Transverse colon (tissue), 4 donors: ENCODE measurements around the gene MTURN. TPM values are rescaled to one million over a fixed set of nuclear protein-coding genes. Genes with fewer than 3 reads are reported as not detected.
"Not testable (repeated sequence)": the region's sequence is repeated elsewhere in the genome, so short reads cannot be mapped to it uniquely, and the experiment has no call there.

ENCODE experiments used
- DNase-seq: peaks from one replicate; pipeline ENCODE4 v3.0.0-alpha.2; 2019
- H3K27ac ChIP-seq, 4 donors: fragments of 200-600 bp; sonication (generic); 2 replicates each; pipeline ENCODE4 v1.5.1; 2016 to 2018; ENCODE audit warnings: inconsistent platforms in 4 of 4
- H3K27me3 ChIP-seq: fragments of 200-600 bp; sonication (generic); 2 replicates; pipeline ENCODE4 v1.5.1; 2017; ENCODE audit warnings: inconsistent platforms
- H3K36me3 ChIP-seq, 4 donors: fragments of 200-600 bp; sonication (generic); 2 replicates each; pipeline ENCODE4 v1.5.1; 2017 to 2019; ENCODE audit warnings: inconsistent platforms in 4 of 4
- H3K4me1 ChIP-seq, 4 donors: fragments of 200-600 bp; sonication (generic); 2 replicates each; pipeline ENCODE4 v1.5.1; 2017 to 2020; ENCODE audit warnings: inconsistent platforms in 4 of 4
- H3K4me3 ChIP-seq, 4 donors: fragments of 200-600 bp; sonication (generic); 1 replicate in 1 of 4; 2 replicates in 3 of 4; pipeline versions ENCODE4 v1.5.1 to v1.6.1; 2017 to 2019; ENCODE audit warnings: inconsistent platforms in 4 of 4
- H3K9me3 ChIP-seq, 2 donors: fragments of 200-600 bp; sonication (generic); 2 replicates each; pipeline ENCODE4 v1.5.1; 2017 to 2019; ENCODE audit warnings: inconsistent platforms in 2 of 2
- EP300 ChIP-seq: sonication (generic); formaldehyde crosslinking; IDR thresholded peaks from one replicate; pipeline ENCODE4 v1.6.1; 2017; ENCODE audit warnings: antibody characterized with exemption, low read depth
- POLR2A ChIP-seq: fragments of 450-650 bp; IDR thresholded peaks from one replicate; pipeline ENCODE4 v1.6.1; 2016; ENCODE audit warnings: antibody characterized with exemption, mild to moderate bottlenecking, moderate library complexity
- POLR2AphosphoS5 ChIP-seq, 3 donors: sonication (generic); formaldehyde crosslinking; IDR thresholded peaks; one replicate each; pipeline ENCODE4 v1.6.1; 2016; ENCODE audit warnings: antibody characterized with exemption in 3 of 3
- WGBS, 2 donors: methylation state at CpG; one replicate each; pipeline ENCODE4 v1.1.5; 2018; ENCODE audit warnings: low coverage in 1 of 2; 5-methylcytosine and 5-hydroxymethylcytosine counted together
- in situ Hi-C, 4 donors: fragments of 200-750 bp; cut with MboI; loops; one replicate each; pipeline versions ENCODE4 v1.15.0 to v1.15.1; 2017; ENCODE audit warnings: low sequenced_read_pairs in 3 of 4, low pct_ligation_motif_present in 1 of 4, low pct_unique_long_range_greater_than_20kb in 1 of 4
- intact Hi-C: fragments of 100-400 bp; cut with DNase I; formaldehyde crosslinking; loops from one replicate; pipeline ENCODE4 v1.15.1; 2023; ENCODE audit warnings: low total_unique reads
- total RNA-seq, 4 donors: library from RNA; depleted of rRNA; stranded (reverse); fragments of >200 nt; gene quantifications; one replicate each; pipeline ENCODE4 v1.1.0, GENCODE V29; 2016
- TF ChIP-seq, protein P1 (sequence below), 5 experiments: fragments of 200-600 bp in 3 of 5; fragments of 450-650 bp in 2 of 5; sonication (generic) in 3 of 5; IDR thresholded peaks; 1 replicate in 2 of 5; 2 replicates in 3 of 5; pipeline ENCODE4 v1.5.1; 2016 to 2017; ENCODE audit warnings: antibody characterized with exemption in 5 of 5, inconsistent platforms in 3 of 5, mild to moderate bottlenecking in 2 of 5, moderate library complexity in 1 of 5

Gene MTURN
- total RNA-seq, 4 donors from 2014 or later = 7.9 to 28.3 (median 15.0) TPM

DNA sequence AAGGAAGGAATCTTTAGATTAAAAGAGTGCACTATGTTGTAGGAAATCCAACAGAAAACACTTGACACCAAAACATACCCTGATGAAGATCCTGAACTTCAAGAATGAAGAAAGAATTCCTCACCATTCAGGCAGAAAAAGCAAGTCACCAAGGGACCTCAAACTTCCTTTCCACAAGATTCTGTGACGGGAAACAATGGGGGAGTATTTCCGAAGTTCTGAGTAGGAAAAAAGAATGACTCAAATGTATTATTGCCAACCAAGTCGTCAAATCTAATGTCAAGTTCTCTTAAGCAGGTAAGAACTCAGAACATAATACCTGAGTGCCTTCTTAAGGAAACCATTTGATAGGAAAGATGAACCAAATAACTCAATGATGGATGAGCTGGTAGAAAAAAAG is 44.7 kb upstream of the MTURN start:
- in situ Hi-C loops = loop anchor here in 1 of 4 donors (25.0 kb wide), 1 partner anchor 328 kb away; no protein-coding TSS in a partner anchor
- Histone ChIP-seq H3K27ac (no peak overlapping the region), H3K9me3 (no peaks in the 10 kb centered on the region), H3K27me3 (no peaks in the 10 kb centered on the region), H3K36me3 (no peaks in the 10 kb centered on the region), H3K4me3 (no peak overlapping the region), H3K4me1 (no peaks in the 10 kb centered on the region)
- TF ChIP-seq POLR2A (no peak), POLR2AphosphoS5 (IDR thresholded peaks at IDR 0.05) (no peak), EP300 (no peak)
- TF ChIP-seq, protein P1, sequence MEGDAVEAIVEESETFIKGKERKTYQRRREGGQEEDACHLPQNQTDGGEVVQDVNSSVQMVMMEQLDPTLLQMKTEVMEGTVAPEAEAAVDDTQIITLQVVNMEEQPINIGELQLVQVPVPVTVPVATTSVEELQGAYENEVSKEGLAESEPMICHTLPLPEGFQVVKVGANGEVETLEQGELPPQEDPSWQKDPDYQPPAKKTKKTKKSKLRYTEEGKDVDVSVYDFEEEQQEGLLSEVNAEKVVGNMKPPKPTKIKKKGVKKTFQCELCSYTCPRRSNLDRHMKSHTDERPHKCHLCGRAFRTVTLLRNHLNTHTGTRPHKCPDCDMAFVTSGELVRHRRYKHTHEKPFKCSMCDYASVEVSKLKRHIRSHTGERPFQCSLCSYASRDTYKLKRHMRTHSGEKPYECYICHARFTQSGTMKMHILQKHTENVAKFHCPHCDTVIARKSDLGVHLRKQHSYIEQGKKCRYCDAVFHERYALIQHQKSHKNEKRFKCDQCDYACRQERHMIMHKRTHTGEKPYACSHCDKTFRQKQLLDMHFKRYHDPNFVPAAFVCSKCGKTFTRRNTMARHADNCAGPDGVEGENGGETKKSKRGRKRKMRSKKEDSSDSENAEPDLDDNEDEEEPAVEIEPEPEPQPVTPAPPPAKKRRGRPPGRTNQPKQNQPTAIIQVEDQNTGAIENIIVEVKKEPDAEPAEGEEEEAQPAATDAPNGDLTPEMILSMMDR (IDR thresholded peaks at IDR 0.05) = no peak
- intact Hi-C loops = no loop called here
- WGBS, 2 donors = 75 to 78% methylated on average over 3 of the region's 3 CpGs
- no peak for DNase-seq

DNA sequence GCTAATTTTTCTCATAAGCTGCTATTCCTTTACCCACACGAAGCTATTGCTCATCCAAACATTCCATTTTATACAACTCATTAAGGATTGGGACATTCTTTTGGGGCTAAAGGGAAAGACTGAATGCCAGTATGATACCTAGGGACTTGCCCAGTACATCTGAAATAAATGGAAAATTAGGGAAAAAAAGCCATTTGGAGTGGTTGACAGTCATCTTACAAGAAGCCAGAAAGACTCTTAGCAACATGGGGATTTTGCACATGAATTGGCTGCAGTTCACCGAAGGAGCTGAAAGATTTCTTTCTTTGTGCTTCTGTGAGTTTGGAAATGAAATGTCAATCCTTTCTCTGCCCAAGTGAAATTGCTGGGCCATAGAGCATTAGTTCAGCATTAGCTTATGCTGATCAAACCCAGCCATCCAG is 43.3 kb upstream of the MTURN start:
- no peak overlapping the region for H3K4me3 ChIP-seq
- intact Hi-C loops = no loop called here
- in situ Hi-C loops = loop anchor here in 1 of 4 donors (25.0 kb wide), 1 partner anchor 329 kb away; no protein-coding TSS in a partner anchor

DNA sequence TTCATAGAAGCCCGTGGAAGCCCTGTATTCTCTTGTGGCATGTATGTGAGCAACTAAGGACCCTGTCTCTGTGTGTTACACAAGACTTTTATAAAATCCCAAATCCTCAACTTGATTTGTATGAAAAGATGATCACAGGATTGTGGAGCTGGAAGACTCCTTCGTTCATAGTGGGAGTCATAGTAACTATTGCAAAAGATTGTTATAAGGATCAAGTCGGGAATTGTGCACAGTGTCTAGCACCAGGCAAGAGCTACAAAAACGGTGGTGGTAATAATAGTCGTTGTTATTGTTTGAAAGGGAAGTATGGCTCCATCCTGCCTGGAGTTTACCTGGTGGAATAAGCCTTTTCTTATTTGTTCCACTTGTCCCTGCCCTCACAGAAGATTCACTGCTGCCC is 42.8 kb upstream of the MTURN start:
- WGBS, 2 donors = 65 to 88% methylated on average over 4 to 5 of the region's 5 CpGs
- intact Hi-C loops (no loop called here), in situ Hi-C loops (loop anchor here in 1 of 4 donors (25.0 kb wide), 1 partner anchor 330 kb away; no protein-coding TSS in a partner anchor)
- Histone ChIP-seq H3K9me3 (no peaks in the 10 kb centered on the region), H3K27ac (no peak overlapping the region), H3K4me3 (no peak overlapping the region), H3K27me3 (no peaks in the 10 kb centered on the region), H3K36me3 (no peaks in the 10 kb centered on the region), H3K4me1 (no peaks in the 10 kb centered on the region)
- TF ChIP-seq POLR2AphosphoS5 (IDR thresholded peaks at IDR 0.05) (no peak), POLR2A (no peak), EP300 (no peak)
- TF ChIP-seq, protein P1 (IDR thresholded peaks at IDR 0.05) = no peak
- DNase-seq = no peak

More for the DNA sequence above, 43.3 kb upstream of the MTURN start:
- Histone ChIP-seq H3K27me3 (no peaks in the 10 kb centered on the region), H3K9me3 (no peaks in the 10 kb centered on the region), H3K36me3 (no peaks in the 10 kb centered on the region), H3K4me1 (no peaks in the 10 kb centered on the region), H3K27ac (no peak overlapping the region)
- 76 to 86% methylated on average over 2 of the region's 2 CpGs for WGBS, 2 donors
- no peak for DNase-seq
- TF ChIP-seq, protein P1 (IDR thresholded peaks at IDR 0.05) = no peak
- TF ChIP-seq POLR2AphosphoS5 (IDR thresholded peaks at IDR 0.05) (no peak), EP300 (no peak), POLR2A (no peak)

DNA sequence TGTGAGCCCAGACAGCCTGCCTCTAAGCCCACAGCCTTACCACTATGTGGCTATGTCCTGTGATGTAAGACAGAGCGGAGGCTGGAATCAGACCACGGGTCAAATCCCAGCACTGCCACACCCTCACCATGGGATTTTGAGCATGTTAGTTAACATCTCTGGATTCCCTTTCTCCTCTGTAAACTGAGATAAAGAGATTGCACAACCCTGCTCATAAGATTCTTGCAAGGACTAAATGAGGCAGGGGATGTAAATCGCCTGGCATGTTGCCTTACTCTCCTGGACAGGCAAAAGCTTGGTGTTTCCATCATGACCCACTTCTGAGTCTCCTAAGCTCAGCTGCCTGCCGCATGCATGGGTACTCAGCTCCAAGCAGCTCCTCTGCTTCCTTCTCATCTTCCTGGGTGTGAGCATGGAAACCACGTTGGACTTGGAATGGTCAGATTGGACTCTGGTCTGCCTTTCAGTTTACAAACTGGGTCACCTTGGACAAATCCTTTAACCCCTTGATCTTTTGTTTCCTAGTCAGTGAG is 41.3 kb upstream of the MTURN start:
- no peaks in the 10 kb centered on the region for H3K9me3 ChIP-seq
- DNase-seq = no peak
- TF ChIP-seq, protein P1 (IDR thresholded peaks at IDR 0.05) = no peak
- TF ChIP-seq POLR2AphosphoS5 (IDR thresholded peaks at IDR 0.05) (no peak), EP300 (no peak)
- no peak overlapping the region for H3K27ac ChIP-seq
- no peaks in the 10 kb centered on the region for H3K4me1 ChIP-seq
- in situ Hi-C loops (loop anchor here in 1 of 4 donors (25.0 kb wide), 1 partner anchor 331 kb away; no protein-coding TSS in a partner anchor), intact Hi-C loops (no loop called here)
- H3K27me3 ChIP-seq = no peaks in the 10 kb centered on the region
- 79% methylated on average over 5 of the region's 5 CpGs; no CpG with 5 or more reads in 1 of the 2 donors for WGBS, 2 donors
- no peak overlapping the region for H3K4me3 ChIP-seq
- no peaks in the 10 kb centered on the region for H3K36me3 ChIP-seq

DNA sequence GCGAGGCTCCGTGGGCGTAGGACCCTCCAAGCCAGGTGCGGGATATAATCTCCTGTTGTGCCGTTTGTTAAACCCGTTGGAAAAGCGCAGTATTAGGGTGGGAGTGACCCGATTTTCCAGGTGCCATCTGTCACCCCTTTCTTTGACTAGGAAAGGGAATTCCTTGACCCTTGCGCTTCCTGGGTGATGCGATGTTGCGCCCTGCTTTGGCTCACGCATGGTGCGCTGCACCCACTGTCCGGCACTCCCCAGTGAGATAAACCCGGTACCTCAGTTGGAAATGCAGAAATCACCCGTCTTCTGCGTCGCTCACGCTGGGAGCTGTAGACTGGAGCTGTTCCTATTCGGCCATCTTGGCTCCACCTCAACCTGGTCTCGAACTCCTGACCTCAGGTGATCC is 36.2 kb upstream of the MTURN start:
- intact Hi-C loops, DNase-seq, H3K4me1 ChIP-seq, H3K4me3 ChIP-seq, H3K36me3 ChIP-seq, H3K9me3 ChIP-seq, H3K27ac ChIP-seq, H3K27me3 ChIP-seq: not testable (repeated sequence)
- in situ Hi-C loops = loop anchor here in 1 of 4 donors (25.0 kb wide), 1 partner anchor 336 kb away; no protein-coding TSS in a partner anchor
- WGBS, 2 donors = 97 to 100% methylated on average over 2 to 21 of the region's 21 CpGs
